Daoy (cell line): Measurements from ENCODE around the gene MEF2A. TPM values are rescaled to one million over a fixed set of nuclear protein-coding genes. Genes with fewer than 3 reads are reported as not detected.

Experiments
- DNase-seq: peaks from one replicate; pipeline ENCODE4 v3.0.0-alpha.2; 2015; ENCODE audit warnings: low read depth
- total RNA-seq: library from RNA; depleted of rRNA; stranded (reverse); fragments of >200 nt; shearing (Covaris generic); gene quantifications from 2 replicates; pipeline ENCODE4 v1.2.3, GENCODE V29; 2014

The MEF2A gene
- total RNA-seq, 1 experiment from 2014 or later = 24.2 TPM

GRCh38 chr15:99605990-99606389 lies 40.2 kb downstream of the MEF2A start:
- no peak for DNase-seq

DNA sequence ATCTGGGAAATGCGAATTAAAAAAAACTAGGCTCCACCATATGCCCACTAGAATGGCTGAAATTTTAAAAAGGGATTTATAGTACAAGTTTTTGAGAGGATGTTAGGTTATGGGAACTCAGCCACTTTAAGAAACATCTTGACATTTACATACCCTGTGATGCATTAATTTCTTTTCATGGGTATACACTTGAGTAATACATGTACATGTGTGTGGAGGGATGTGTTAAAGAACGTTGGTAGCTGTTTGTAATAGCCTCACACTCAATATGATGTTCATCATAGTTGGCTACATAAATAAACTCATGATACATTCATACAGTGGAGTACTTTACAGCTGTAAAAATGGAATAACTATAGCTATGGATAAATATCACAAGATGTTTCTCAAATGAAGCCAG lies 40.9 kb downstream of the MEF2A start:
- no peak for DNase-seq

DNA sequence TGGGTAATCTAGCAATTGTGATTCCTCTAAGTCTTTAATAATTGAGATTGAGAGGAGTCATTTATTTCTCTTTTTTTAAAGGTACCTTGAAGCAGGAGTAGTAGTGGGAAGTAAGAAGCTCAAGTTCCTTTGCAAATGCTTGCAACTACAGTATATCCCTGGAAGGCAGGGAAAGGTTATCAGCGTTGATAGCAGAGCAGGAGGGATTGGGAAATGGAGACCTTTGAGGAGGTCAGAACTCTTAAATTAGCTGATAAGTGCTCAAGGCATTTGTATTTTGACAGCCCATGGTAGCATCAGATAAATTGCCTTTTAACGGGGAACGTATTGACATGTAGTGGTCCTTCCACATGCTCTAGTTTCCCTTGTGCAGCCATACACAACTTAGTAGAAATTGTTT lies 47.7 kb downstream of the MEF2A start:
- no peak for DNase-seq

DNA sequence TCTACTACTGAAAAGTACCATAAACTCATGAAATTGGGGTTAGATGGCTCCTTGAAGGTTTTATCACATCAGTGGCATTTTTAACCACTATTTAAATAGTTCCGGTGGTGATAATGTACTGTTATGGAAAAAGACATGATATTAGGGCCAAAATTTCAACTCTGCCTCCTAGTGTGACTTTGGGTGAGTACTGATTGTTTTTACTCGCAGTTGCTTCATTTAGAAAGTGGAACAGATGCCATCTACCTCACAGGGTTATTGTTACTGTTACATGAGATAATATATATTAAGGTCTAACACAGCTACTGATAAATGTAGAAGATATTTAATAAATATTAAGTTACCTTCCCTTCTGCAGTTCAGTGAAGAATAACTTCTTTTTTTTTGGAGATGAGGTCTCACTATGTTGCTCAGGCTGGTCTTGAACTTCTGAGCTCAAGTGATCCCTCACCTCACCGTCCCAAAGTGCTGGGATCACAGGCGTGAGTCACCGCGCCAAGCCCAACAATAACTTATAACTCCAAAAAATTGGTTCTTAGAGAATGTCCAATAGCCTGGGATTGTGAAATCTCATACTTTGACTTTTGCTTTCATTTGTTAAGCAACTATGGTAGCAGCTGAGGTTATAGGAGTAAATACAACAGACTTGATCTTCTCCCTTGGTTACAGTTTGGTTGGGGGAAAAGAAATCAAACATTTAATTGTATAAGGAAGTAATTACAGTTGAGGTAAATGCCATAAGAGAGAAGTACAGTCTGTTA lies 48.3 kb downstream of the MEF2A start:
- DNase-seq = no peak

GRCh38 chr15:99614749-99615288 lies 49.0 kb downstream of the MEF2A start:
- no peak for DNase-seq

- DNase-seq = no peak
Observed at GRCh38 chr15:99615460-99615859, 49.7 kb downstream of the MEF2A start.

DNA sequence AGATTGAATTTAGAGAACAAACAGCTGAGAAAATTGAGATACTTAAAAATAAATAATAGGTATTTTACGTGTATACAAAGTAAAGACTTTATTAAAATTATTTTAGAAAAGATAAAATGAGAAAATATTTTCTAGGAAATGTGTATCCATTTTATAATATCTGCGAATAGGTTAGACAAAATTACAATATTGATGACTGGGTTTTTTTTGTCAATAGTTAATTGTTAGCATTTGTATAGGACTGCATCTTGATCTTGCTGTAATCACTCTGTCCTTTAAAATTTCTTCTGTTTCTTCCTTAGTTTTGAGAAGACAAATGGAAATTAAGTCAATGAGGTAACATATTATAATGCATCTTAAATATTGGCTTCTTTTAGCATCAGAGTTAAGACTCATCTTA lies 50.3 kb downstream of the MEF2A start:
- DNase-seq = no peak

- no peak for DNase-seq
Observed at GRCh38 chr15:99616773-99617342, 51.1 kb downstream of the MEF2A start.

- no peak for DNase-seq
Observed at GRCh38 chr15:99618941-99619411, 53.2 kb downstream of the MEF2A start.

GRCh38 chr15:99619712-99620111 lies 53.9 kb downstream of the MEF2A start:
- no peak for DNase-seq

DNA sequence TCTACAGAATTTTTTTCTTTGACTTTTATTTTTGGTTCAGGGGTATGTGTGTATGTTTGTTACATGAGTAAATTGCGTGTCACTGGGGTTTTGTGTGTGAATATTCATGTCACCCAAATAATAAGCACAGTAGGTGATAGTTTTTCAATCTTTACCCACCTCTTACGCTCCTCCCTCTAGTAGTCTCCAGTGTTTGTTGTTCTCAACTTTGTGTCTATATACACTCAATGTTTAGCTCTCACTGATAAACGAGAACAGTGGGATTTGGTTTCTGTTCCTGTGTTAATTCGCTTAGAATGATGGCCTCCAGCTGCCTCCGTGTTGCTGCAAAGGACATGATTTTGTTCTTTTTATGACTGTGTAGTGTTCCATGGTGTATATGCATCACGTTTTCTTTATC lies 54.4 kb downstream of the MEF2A start:
- no peak for DNase-seq

- DNase-seq = no peak
Observed at GRCh38 chr15:99621767-99622166, 56.0 kb downstream of the MEF2A start.

DNA sequence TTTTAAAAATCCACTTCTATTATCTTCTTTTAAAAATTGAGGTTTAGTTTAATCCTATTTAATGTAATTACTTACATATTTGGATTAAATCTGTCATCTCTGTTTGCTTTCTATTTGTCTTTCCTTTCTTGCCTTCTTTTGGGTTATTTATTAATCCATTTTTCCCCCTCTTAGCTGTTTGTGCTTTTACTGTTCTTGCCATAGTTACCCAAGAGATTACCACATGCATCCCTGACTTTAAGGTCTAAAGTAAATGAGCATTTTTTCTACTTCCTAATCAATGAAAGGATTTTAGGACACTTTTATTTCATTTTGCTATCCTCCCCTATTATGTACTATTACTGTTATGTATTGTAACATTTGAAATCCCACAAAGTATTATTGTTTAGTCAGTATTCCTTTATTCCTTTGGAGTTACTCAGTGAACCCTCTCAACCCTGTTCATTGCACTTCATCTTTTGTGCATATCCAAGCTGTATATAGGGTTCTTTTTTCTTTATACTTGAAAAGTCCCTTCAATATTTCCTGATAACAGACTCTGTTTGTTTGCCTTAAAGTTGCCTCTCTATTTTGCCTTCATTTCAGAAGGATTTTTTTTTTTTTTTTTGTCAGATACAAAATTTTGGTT lies 62.7 kb downstream of the MEF2A start:
- no peak for DNase-seq

GRCh38 chr15:99630607-99631131 lies 64.9 kb downstream of the MEF2A start:
- no peak for DNase-seq

- DNase-seq = no peak
Observed at GRCh38 chr15:99631255-99631654, 65.5 kb downstream of the MEF2A start.

DNA sequence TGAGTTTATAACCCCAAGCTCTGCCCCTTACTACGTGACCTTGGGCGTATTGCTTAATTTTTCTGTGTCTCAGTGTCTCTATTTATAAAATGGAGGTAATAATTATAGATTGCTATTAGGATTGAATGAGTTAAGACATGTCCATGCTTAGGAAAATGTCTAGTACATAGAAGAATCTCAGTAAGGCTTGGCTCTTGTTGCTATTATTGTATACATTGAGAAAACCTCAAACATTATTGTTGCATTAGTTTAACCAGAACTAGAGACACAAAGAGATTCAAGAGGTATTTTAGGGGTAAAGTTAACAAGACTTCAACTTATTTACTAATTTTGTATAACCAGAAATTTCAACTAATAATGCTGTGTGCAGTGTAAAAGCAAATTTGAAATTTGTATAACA lies 66.7 kb downstream of the MEF2A start:
- DNase-seq = no peak

DNA sequence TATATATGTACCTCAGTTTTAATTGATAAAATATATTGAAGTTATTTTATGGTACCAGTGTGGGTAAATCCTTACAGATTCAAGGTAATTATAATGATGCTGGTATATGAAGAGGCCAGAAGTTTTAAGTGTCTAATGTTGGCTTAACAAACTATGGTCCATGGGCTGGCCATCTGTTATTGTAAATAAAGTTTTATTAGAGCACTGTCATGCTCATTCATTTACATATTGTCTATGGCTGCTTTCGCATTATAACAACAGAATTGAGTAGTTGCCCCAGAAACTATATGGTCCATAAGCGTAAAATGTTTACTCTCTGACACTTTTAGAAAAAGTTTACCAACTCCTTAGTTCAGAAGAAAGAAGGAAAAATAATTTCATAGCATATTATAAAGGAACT lies 67.9 kb downstream of the MEF2A start:
- no peak for DNase-seq

DNA sequence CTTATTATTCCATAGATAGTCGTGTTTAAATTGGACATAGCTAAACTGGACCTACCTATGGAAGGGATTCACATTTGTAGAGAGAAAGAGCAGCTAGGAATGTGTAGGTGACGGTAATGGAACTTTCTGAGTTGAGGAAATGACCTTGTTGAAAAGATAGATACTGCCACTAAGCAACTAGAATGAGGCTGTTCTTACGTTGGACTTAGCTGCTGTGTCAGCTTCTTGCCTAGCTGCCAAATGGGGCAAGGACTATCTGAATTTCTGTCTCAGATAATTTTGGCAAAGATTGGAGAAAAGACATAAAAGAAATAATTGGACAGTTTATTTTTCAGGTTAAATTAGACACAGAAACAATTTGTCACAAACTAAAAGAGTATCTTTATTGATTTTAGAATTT lies 68.8 kb downstream of the MEF2A start:
- DNase-seq = no peak

DNA sequence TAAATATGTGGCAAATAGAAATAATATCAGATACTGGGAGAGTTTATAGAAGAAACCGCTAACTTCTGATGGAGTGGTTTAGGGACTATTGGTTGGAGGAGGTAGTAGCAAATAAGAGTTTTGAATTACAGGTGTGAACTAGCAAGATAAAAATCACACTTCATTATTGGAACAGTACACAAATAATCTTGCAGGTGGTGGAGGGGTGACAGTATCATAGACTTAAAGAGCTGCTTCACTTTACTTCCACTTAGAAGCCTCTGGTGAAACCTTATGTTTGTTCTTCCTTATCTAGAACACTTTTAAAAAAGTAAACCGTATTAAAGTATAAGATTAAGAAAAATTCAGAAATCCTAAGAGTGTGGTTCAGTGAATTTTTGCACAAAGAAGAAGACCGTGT lies 69.4 kb downstream of the MEF2A start:
- DNase-seq = no peak

DNA sequence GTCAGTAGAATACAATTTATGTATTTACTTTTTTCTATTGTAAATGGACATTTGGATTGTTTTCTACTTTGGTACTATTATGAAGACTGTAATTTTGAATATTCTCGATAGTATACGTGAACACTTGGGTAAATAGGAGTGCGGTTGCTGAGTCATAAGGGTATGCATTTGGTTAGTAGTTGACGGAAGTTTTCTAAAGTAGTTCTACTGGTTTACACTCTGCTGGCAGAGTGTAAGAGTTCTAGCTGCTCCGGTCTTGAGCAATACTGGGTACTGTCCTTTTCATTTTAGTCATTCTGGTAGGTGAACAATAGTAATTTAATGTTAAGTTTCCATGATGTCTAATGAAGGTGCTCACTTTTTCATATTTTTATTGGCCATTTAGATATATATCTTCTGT lies 70.0 kb downstream of the MEF2A start:
- no peak for DNase-seq

GRCh38 chr15:99644913-99645542 lies 79.2 kb downstream of the MEF2A start:
- DNase-seq = no peak

GRCh38 chr15:99645543-99645935 lies 79.8 kb downstream of the MEF2A start:
- DNase-seq = no peak
